ENCODE results near the gene KCNK6. TPM values are rescaled to one million over a fixed set of nuclear protein-coding genes. Genes with fewer than 3 reads are reported as not detected.

The KCNK6 gene
- total and polyA plus RNA-seq, 2 of the 8 experiments (the other 6 are each of a cell fraction or from before 2014, with no cell fraction given): 10.6 to 13.3 TPM

- peaks cover 3 to 9% of the 10 kb centered on the region in 2 experiments; a peak in 2 of 4 replicates for H3K9me3 ChIP-seq (ENCODE audit: insufficient read depth in 2 of 2, low read depth in 1 of 2, low read length in 1 of 2)
- H3K79me1 ChIP-seq (ENCODE audit: low read depth, low read length): no peaks in the 10 kb centered on the region
- peak overlapping the region in 1 of 4 experiments; percentile 25; a peak in 2 of 7 replicates for H3K9ac ChIP-seq (replicated peaks in 1 of 4; ENCODE audit: extremely low read depth in 1 of 4, low read depth in 3 of 4, low read length in 3 of 4)
- peak overlapping the region; percentile 19; the same call in 1 of the 2 replicates for H3K18ac ChIP-seq (ENCODE audit: extremely low read depth, low read length)
- H3K14ac ChIP-seq (ENCODE audit: insufficient read length): no peak overlapping the region
- H3K4ac ChIP-seq (replicated peaks; ENCODE audit: insufficient read length, low read depth, low read length): no peak overlapping the region
- H3K4me1 ChIP-seq (replicated peaks in 1 of 4; ENCODE audit: control insufficient read depth in 3 of 4, insufficient read depth in 4 of 4, low read length in 3 of 4): peaks cover 0 to 5% (median 2%) of the 10 kb centered on the region in 4 experiments; a peak in 3 of 7 replicates
- peaks cover 0 to 2% of the 10 kb centered on the region in 2 experiments for H4K20me1 ChIP-seq (replicated peaks in 1 of 2; ENCODE audit: control insufficient read depth in 1 of 2, insufficient read depth in 2 of 2, low read length in 2 of 2)
- H3K27ac ChIP-seq (ENCODE audit: low read depth, low read length): no peak overlapping the region
- no peak overlapping the region for H2BK15ac ChIP-seq (ENCODE audit: low read length)
- H3K79me2 ChIP-seq (ENCODE audit: control insufficient read depth in 1 of 2, insufficient read depth in 2 of 2, low read length in 2 of 2): no peaks in the 10 kb centered on the region
- ChIA-PET POLR2A (ENCODE audit: partially characterized antibody) (interaction anchor here (0.7 to 2.8 kb wide), 7 partner anchors 10 to 57 kb away, joined by 3 to 9 read pairs (median 3); partner anchors contain the start of genes C19orf33 and PSMD8), CTCF (ENCODE audit: partially characterized antibody) (interaction anchor here (0.6 to 2.8 kb wide), 7 partner anchors 10 to 219 kb away, joined by 3 to 14 read pairs (median 4); partner anchors contain the start of genes C19orf33 and PSMD8)
- no peak overlapping the region for H2BK12ac ChIP-seq (ENCODE audit: low read depth, low read length)
- 0 out of 2 replicates have a peak overlapping the region, but pooled peaks have one; percentile 89 for H2BK5ac ChIP-seq (ENCODE audit: low read depth, low read length)
- no peak overlapping the region; the same call in 1 of the 2 replicates for H2AFZ ChIP-seq (ENCODE audit: low read length)
- peak overlapping the region; percentile 71 to 76 for H3K4me2 ChIP-seq (ENCODE audit: insufficient read depth in 1 of 2, low read depth in 2 of 2, low read length in 2 of 2)
- H3K23me2 ChIP-seq (ENCODE audit: low read depth, low read length): peaks cover 8% of the 10 kb centered on the region; the same call in 1 of the 2 replicates
- H2BK120ac ChIP-seq (replicated peaks; ENCODE audit: low read depth, low read length): no peak overlapping the region
- no peak overlapping the region for H3K23ac ChIP-seq (ENCODE audit: insufficient read length)
- 2% methylated on average over 29 of the region's 37 CpGs; no CpG with 5 or more reads in 1 of the 2 experiments for WGBS, 2 experiments (ENCODE audit: extremely low coverage in 1 of 2, insufficient coverage in 1 of 2, insufficient read length in 1 of 2, insufficient replicate concordance in 2 of 2, low coverage in 1 of 2, low lambda C conversion rate in 2 of 2, missing lambda C conversion rate in 1 of 2)
- H4K5ac ChIP-seq (ENCODE audit: insufficient read length, low read depth, low read length): no peak overlapping the region
- H4K91ac ChIP-seq (replicated peaks; ENCODE audit: insufficient read length, low read length): no peak overlapping the region
- H3K27me3 ChIP-seq (replicated peaks in 1 of 4; ENCODE audit: control insufficient read depth in 3 of 4, extremely low read depth in 1 of 4, insufficient read depth in 3 of 4, low read length in 3 of 4): peaks cover 4 to 25% (median 19%) of the 10 kb centered on the region in 4 experiments
- H2BK20ac ChIP-seq (ENCODE audit: low read length): no peak overlapping the region
- peak overlapping the region; percentile 85 for H4K8ac ChIP-seq (ENCODE audit: extremely low read depth, insufficient read depth, low read length)
- peak overlapping the region; percentile 46 for H3K56ac ChIP-seq (replicated peaks; ENCODE audit: insufficient read length, low read depth, low read length)
- no peaks in the 10 kb centered on the region for H3K36me3 ChIP-seq (ENCODE audit: control insufficient read depth in 2 of 4, insufficient read depth in 4 of 4, low read length in 3 of 4)
- DNase-seq (ENCODE audit: low read depth in 1 of 2, low spot score in 2 of 2) (peak; percentile 78 to 91), FAIRE-seq (no peak)
- H3K4me3 ChIP-seq (ENCODE audit: extremely low read depth in 1 of 4, insufficient read depth in 2 of 4, low read depth in 3 of 4, low read length in 4 of 4): peak overlapping the region; percentile 57 to 70 (median 62)
- no peak overlapping the region for H2AK5ac ChIP-seq (ENCODE audit: low read depth, low read length)
- peak; percentile 31 for TF ChIP-seq RNF2 (IDR thresholded peaks at IDR 0.05; ENCODE audit: borderline replicate concordance, low read depth, low read length, missing control alignments, poor library complexity, severe bottlenecking)
- TF ChIP-seq KDM5A (IDR thresholded peaks at IDR 0.05; ENCODE audit: low read length): no peak
- TF ChIP-seq PHF8 (conservative IDR thresholded peaks at IDR 0.05; ENCODE audit: low read depth, low read length): 0 out of 2 replicates have a peak, but pooled peaks have one; percentile 14
- TF ChIP-seq SIN3A (conservative IDR thresholded peaks at IDR 0.05 in 1 of 2, IDR thresholded peaks at IDR 0.05 in 1 of 2; ENCODE audit: low read depth in 1 of 2, low read length in 2 of 2): 0 out of 4 replicates have a peak, but pooled peaks of 1 of the 2 experiments have one; percentile 2
- peak; percentile 7; the same call in 1 of the 2 replicates for TF ChIP-seq SUZ12 (IDR thresholded peaks at IDR 0.05; ENCODE audit: low read length)
- peak in 1 of 2 experiments; percentile 13; a peak in 1 of 4 replicates for TF ChIP-seq RAD21 (IDR thresholded peaks at IDR 0.05 in 1 of 2, conservative IDR thresholded peaks at IDR 0.05 in 1 of 2; ENCODE audit: low read depth in 2 of 2, low read length in 2 of 2)
- TF ChIP-seq KDM4A (IDR thresholded peaks at IDR 0.05; ENCODE audit: low read depth, low read length, severe bottlenecking): peak; percentile 36
- peak; percentile 17; the same call in 1 of the 2 replicates for TF ChIP-seq TBP (IDR thresholded peaks at IDR 0.05; ENCODE audit: low read depth, low read length)
These were observed 42.0 kb downstream of the KCNK6 start for GRCh38 chr19:38361633-38362075.

Data from H1 (cell line).